Skeletal muscle tissue (tissue), 4 donors: ENCODE data around the gene IL21. TPM values are rescaled to one million over a fixed set of nuclear protein-coding genes. Genes with fewer than 3 reads are reported as not detected.
"Not testable (repeated sequence)": the region's sequence is repeated elsewhere in the genome, so short reads cannot be mapped to it uniquely, and the experiment has no call there.

Experiments used
- H3K27ac ChIP-seq: one replicate; pipeline ENCODE4 v1.7.0; 2013; ENCODE audit warnings: mild to moderate bottlenecking, low read depth, low read length, inconsistent platforms
- H3K27me3 ChIP-seq, 3 donors: one replicate each; pipeline ENCODE4 v1.7.0; 2013; ENCODE audit warnings: low read length in 3 of 3; ENCODE audit not compliant: control insufficient read depth in 3 of 3, insufficient read depth in 3 of 3
- H3K36me3 ChIP-seq, 3 donors: one replicate each; pipeline ENCODE4 v1.7.0; 2013; ENCODE audit warnings: low read length in 3 of 3; ENCODE audit not compliant: control insufficient read depth in 3 of 3, insufficient read depth in 3 of 3
- H3K4me1 ChIP-seq, 3 donors: one replicate each; pipeline ENCODE4 v1.7.0; 2013; ENCODE audit warnings: low read length in 3 of 3, mild to moderate bottlenecking in 3 of 3; ENCODE audit not compliant: control insufficient read depth in 3 of 3, insufficient read depth in 3 of 3
- H3K4me3 ChIP-seq, 3 donors: one replicate each; pipeline ENCODE4 v1.7.0; 2013; ENCODE audit warnings: low read length in 3 of 3
- H3K9ac ChIP-seq, 3 donors: one replicate each; pipeline ENCODE4 v1.7.0; 2013; ENCODE audit warnings: low read length in 3 of 3, mild to moderate bottlenecking in 3 of 3, moderate library complexity in 2 of 3, low read depth in 1 of 3
- H3K9me3 ChIP-seq, 3 donors: one replicate each; pipeline ENCODE4 v1.7.0; 2013; ENCODE audit warnings: low read length in 3 of 3; ENCODE audit not compliant: control insufficient read depth in 3 of 3
- total RNA-seq: library from RNA; depleted of rRNA; stranded (reverse); fragments of >200 nt; gene quantifications from one replicate; pipeline ENCODE4 v1.2.3, GENCODE V29; 2014
- donor health status: Osteomylitis.

The IL21 gene
- total RNA-seq, 1 donor from 2014 or later: not detected

- H3K27ac ChIP-seq: no peak overlapping the region
- no peak overlapping the region for H3K9ac ChIP-seq
- H3K9me3 ChIP-seq: no peaks in the 10 kb centered on the region
- no peak overlapping the region for H3K4me3 ChIP-seq
- peaks cover 5 to 15% (median 5%) of the 10 kb centered on the region in 3 donors for H3K4me1 ChIP-seq
- no peaks in the 10 kb centered on the region for H3K27me3 ChIP-seq
- no peaks in the 10 kb centered on the region for H3K36me3 ChIP-seq
Measured at GRCh38 chr4:122661176-122662160, 40.6 kb upstream of the IL21 start.

DNA sequence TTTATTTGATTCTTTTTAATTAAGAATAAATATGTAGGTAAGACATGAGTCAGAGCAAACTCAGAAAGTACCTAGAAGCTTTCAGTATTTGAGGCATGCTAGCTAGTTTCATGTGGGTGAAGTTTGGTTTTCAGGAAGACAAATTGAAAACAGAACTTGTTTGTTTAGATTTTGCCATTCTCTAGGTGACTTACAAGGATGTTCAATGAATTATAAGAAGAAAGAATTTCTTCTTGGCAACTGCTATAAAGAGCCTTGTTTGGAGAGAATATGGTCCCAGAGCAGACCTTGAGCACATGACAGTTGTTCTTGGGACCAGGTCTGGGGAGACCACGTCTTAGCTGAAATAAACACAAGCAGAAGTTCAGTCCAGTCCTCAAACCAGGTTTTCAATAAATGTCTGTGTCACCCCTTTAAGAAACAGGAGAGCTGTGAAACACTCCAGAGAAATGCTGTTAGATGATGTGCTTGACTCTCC, 38.0 kb upstream of the IL21 start:
- Histone ChIP-seq H3K9me3 (no peaks in the 10 kb centered on the region), H3K9ac (no peak overlapping the region), H3K4me3 (no peak overlapping the region), H3K4me1 (peaks cover 5 to 12% (median 5%) of the 10 kb centered on the region in 3 donors), H3K27ac (no peak overlapping the region), H3K36me3 (no peaks in the 10 kb centered on the region), H3K27me3 (no peaks in the 10 kb centered on the region)

- Histone ChIP-seq H3K4me3 (no peak overlapping the region), H3K9me3 (no peaks in the 10 kb centered on the region), H3K9ac (no peak overlapping the region), H3K36me3 (no peaks in the 10 kb centered on the region), H3K4me1 (peaks cover 4 to 11% (median 4%) of the 10 kb centered on the region in 3 donors), H3K27me3 (no peaks in the 10 kb centered on the region), H3K27ac (no peak overlapping the region)
Measured at GRCh38 chr4:122658377-122658776, 37.5 kb upstream of the IL21 start.

DNA sequence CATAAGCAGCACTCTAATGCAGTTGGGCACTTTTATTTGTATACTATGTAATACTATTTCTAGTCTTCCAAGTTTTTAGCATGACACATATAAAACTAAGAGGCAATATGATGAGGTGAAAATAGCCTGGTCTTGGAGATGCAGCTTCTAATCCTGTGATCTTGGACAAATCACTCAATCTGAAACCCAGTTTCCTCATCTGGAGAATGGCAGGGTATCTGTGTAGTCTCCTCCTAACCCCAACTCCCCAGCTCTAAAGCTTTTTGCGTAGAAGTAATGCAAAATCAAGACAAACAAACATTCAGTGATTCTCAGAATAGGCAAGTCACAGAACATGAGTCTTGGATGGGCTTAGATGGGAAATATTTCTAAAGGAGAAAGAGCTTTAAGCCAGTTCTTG, 36.7 kb upstream of the IL21 start:
- no peaks in the 10 kb centered on the region for H3K27me3 ChIP-seq
- H3K27ac ChIP-seq: no peak overlapping the region
- no peak overlapping the region for H3K4me3 ChIP-seq
- no peaks in the 10 kb centered on the region for H3K9me3 ChIP-seq
- H3K9ac ChIP-seq: no peak overlapping the region
- peaks cover 0 to 3% (median 0%) of the 10 kb centered on the region in 3 donors for H3K4me1 ChIP-seq
- H3K36me3 ChIP-seq: no peaks in the 10 kb centered on the region

GRCh38 chr4:122656583-122656982, 35.7 kb upstream of the IL21 start:
- H3K27ac ChIP-seq, H3K27me3 ChIP-seq, H3K36me3 ChIP-seq, H3K9ac ChIP-seq, H3K4me3 ChIP-seq, H3K4me1 ChIP-seq, H3K9me3 ChIP-seq: not testable (repeated sequence)

- H3K4me3 ChIP-seq: no peak overlapping the region
- H3K27me3 ChIP-seq: no peaks in the 10 kb centered on the region
- no peak overlapping the region for H3K27ac ChIP-seq
- no peaks in the 10 kb centered on the region for H3K9me3 ChIP-seq
- no peaks in the 10 kb centered on the region for H3K4me1 ChIP-seq
- no peaks in the 10 kb centered on the region for H3K36me3 ChIP-seq
- no peak overlapping the region for H3K9ac ChIP-seq
Measured at GRCh38 chr4:122652379-122652778, 31.5 kb upstream of the IL21 start.

- H3K36me3 ChIP-seq: no peaks in the 10 kb centered on the region
Measured at GRCh38 chr4:122650148-122650547, 29.3 kb upstream of the IL21 start.

GRCh38 chr4:122647656-122648055, 26.8 kb upstream of the IL21 start:
- Histone ChIP-seq H3K4me1 (no peaks in the 10 kb centered on the region), H3K36me3 (no peaks in the 10 kb centered on the region), H3K4me3 (no peak overlapping the region), H3K27ac (no peak overlapping the region), H3K27me3 (no peaks in the 10 kb centered on the region), H3K9ac (no peak overlapping the region), H3K9me3 (no peaks in the 10 kb centered on the region)

More at GRCh38 chr4:122650148-122650547, 29.3 kb upstream of the IL21 start:
- H3K9ac ChIP-seq: no peak overlapping the region
- no peaks in the 10 kb centered on the region for H3K27me3 ChIP-seq
- H3K4me1 ChIP-seq: no peaks in the 10 kb centered on the region
- H3K9me3 ChIP-seq: no peaks in the 10 kb centered on the region
- no peak overlapping the region for H3K27ac ChIP-seq
- H3K4me3 ChIP-seq: no peak overlapping the region

GRCh38 chr4:122643257-122643656, 22.4 kb upstream of the IL21 start:
- Histone ChIP-seq H3K27ac (no peak overlapping the region), H3K9ac (no peak overlapping the region), H3K4me1 (no peaks in the 10 kb centered on the region), H3K9me3 (no peaks in the 10 kb centered on the region), H3K4me3 (no peak overlapping the region), H3K36me3 (no peaks in the 10 kb centered on the region), H3K27me3 (no peaks in the 10 kb centered on the region)

- H3K9ac ChIP-seq: no peak overlapping the region
- H3K27ac ChIP-seq: no peak overlapping the region
- H3K4me1 ChIP-seq: no peaks in the 10 kb centered on the region
- H3K36me3 ChIP-seq: no peaks in the 10 kb centered on the region
- H3K4me3 ChIP-seq: no peak overlapping the region
- H3K27me3 ChIP-seq: no peaks in the 10 kb centered on the region
- no peaks in the 10 kb centered on the region for H3K9me3 ChIP-seq
Measured at GRCh38 chr4:122639181-122639580, 18.3 kb upstream of the IL21 start.
